NK-92 (cell line): Measurements from ENCODE around the gene ACLY.
"Not testable (repeated sequence)": the region's sequence is repeated elsewhere in the genome, so short reads cannot be mapped to it uniquely, and the experiment has no call there.

Experiments
- DNase-seq: peaks from one replicate; lab custom pipeline; 2025; ENCODE audit not compliant: unreplicated experiment; lab: John Stamatoyannopoulos, UW

The ACLY gene

GRCh38 chr17:41939693-41940090 is 20.9 kb upstream of the ACLY start:
- DNase-seq, result no peak

- DNase-seq, result no peak
Measured at GRCh38 chr17:41939044-41939692, 20.4 kb upstream of the ACLY start.

- no peak for DNase-seq
Measured at GRCh38 chr17:41937970-41938954, 19.5 kb upstream of the ACLY start.

- DNase-seq, result no peak
Measured at GRCh38 chr17:41935641-41936040, 16.9 kb upstream of the ACLY start.

GRCh38 chr17:41932816-41933389 is 14.2 kb upstream of the ACLY start:
- no peak for DNase-seq

GRCh38 chr17:41931715-41932114 is 13.0 kb upstream of the ACLY start:
- not testable (repeated sequence) for DNase-seq

GRCh38 chr17:41930833-41931156 is 12.0 kb upstream of the ACLY start:
- DNase-seq, result not testable (repeated sequence)

GRCh38 chr17:41930009-41930832 is 11.5 kb upstream of the ACLY start, which contains the start of gene ODAD4:
ODAD4 (plus strand) TSS chr17:41930617; CDS start chr17:41930724, 107 bp downstream.
- peak; percentile 85 for DNase-seq

- DNase-seq, result no peak
Measured at GRCh38 chr17:41928693-41929251, 10.0 kb upstream of the ACLY start.

- no peak for DNase-seq
Measured at GRCh38 chr17:41925991-41926590, 7.3 kb upstream of the ACLY start.

GRCh38 chr17:41920580-41920955 is 1.8 kb upstream of the ACLY start:
- no peak for DNase-seq

- DNase-seq, result no peak
Measured at GRCh38 chr17:41919840-41920579, 1.3 kb upstream of the ACLY start.

GRCh38 chr17:41919165-41919817 is 540 bp upstream of the ACLY start:
- no peak for DNase-seq

- no peak for DNase-seq
Measured at GRCh38 chr17:41917679-41918313, 955 bp downstream of the ACLY start.

- no peak for DNase-seq
Measured at GRCh38 chr17:41917192-41917591, 1.6 kb downstream of the ACLY start.

- no peak for DNase-seq
Measured at GRCh38 chr17:41915566-41915965, 3.2 kb downstream of the ACLY start.

- DNase-seq, result no peak
Measured at GRCh38 chr17:41915020-41915419, 3.7 kb downstream of the ACLY start.

GRCh38 chr17:41914358-41914766 is 4.4 kb downstream of the ACLY start:
- DNase-seq, result no peak

GRCh38 chr17:41913798-41914197 is 5.0 kb downstream of the ACLY start:
- no peak for DNase-seq
